Gastrocnemius medialis (tissue), 4 donors: Measurements from ENCODE around the gene PTPRM. TPM values are rescaled to one million over a fixed set of nuclear protein-coding genes. Genes with fewer than 3 reads are reported as not detected.

Experiments used
- ATAC-seq, 2 donors: fragments of 150-250 bp; one replicate each; pipeline ENCODE4 v1.9.1; 2016
- DNase-seq, 2 donors: peaks; one replicate each; pipeline ENCODE4 v3.0.0-alpha.2; 2019
- H3K27ac ChIP-seq, 4 donors: fragments of 200-600 bp; sonication (generic); 1 replicate in 1 of 4; 2 replicates in 3 of 4; pipeline ENCODE4 v1.5.1; 2016 to 2018; ENCODE audit warnings: mild to moderate bottlenecking in 2 of 4, moderate library complexity in 1 of 4
- H3K27me3 ChIP-seq, 3 donors: fragments of 200-600 bp; sonication (generic) in 2 of 3; 1 replicate in 1 of 3; 2 replicates in 2 of 3; pipeline versions ENCODE4 v1.5.1 to v1.6.0; 2016 to 2019; ENCODE audit warnings: mild to moderate bottlenecking in 1 of 3, moderate library complexity in 1 of 3
- H3K36me3 ChIP-seq, 2 donors: fragments of 200-600 bp; sonication (generic) in 1 of 2; one replicate each; pipeline ENCODE4 v1.5.1; 2017 to 2018
- H3K4me1 ChIP-seq, 2 donors: fragments of 200-600 bp; sonication (generic) in 1 of 2; one replicate each; pipeline ENCODE4 v1.5.1; 2016 to 2017; ENCODE audit warnings: mild to moderate bottlenecking in 2 of 2
- H3K4me3 ChIP-seq, 4 donors: fragments of 200-600 bp; sonication (generic) in 3 of 4; 1 replicate in 1 of 4; 2 replicates in 3 of 4; pipeline ENCODE4 v1.5.1; 2016 to 2019; ENCODE audit warnings: mild to moderate bottlenecking in 2 of 4
- H3K9me3 ChIP-seq, 3 donors: fragments of 200-600 bp; sonication (generic) in 2 of 3; 1 replicate in 1 of 3; 2 replicates in 2 of 3; pipeline ENCODE4 v1.5.1; 2016 to 2019
- POLR2A ChIP-seq, 2 donors: fragments of 450-650 bp; IDR thresholded peaks; one replicate each; pipeline ENCODE4 v1.6.1; 2017; ENCODE audit warnings: antibody characterized with exemption in 2 of 2, mild to moderate bottlenecking in 2 of 2, moderate library complexity in 2 of 2
- in situ Hi-C, 4 donors: fragments of 200-750 bp; cut with MboI; loops; one replicate each; pipeline versions ENCODE4 v1.15.0 to v1.8.0; 2017; ENCODE audit warnings: low sequenced_read_pairs in 4 of 4
- intact Hi-C: fragments of 100-400 bp; cut with DNase I; formaldehyde crosslinking; loops from one replicate; pipeline ENCODE4 v1.15.1; 2023; ENCODE audit warnings: low total_unique reads
- total RNA-seq, 4 donors: library from RNA; depleted of rRNA; stranded (reverse); fragments of >200 nt; gene quantifications; one replicate each; pipeline versions ENCODE4 v1.1.0 to v1.2.3, GENCODE V29; 2016
- TF ChIP-seq, protein P1 (sequence below), 5 experiments: fragments of 450-650 bp in 3 of 5; fragments of 200-600 bp in 2 of 5; sonication (generic) in 2 of 5; IDR thresholded peaks in 4 of 5; conservative IDR thresholded peaks in 1 of 5; 1 replicate in 4 of 5; 2 replicates in 1 of 5; pipeline ENCODE4 v1.5.1; 2016 to 2019; ENCODE audit warnings: antibody characterized with exemption in 5 of 5, mild to moderate bottlenecking in 3 of 5, moderate library complexity in 3 of 5

Gene PTPRM
- total RNA-seq, 4 donors from 2014 or later = 52.6 to 79.3 (median 63.8) TPM

DNA sequence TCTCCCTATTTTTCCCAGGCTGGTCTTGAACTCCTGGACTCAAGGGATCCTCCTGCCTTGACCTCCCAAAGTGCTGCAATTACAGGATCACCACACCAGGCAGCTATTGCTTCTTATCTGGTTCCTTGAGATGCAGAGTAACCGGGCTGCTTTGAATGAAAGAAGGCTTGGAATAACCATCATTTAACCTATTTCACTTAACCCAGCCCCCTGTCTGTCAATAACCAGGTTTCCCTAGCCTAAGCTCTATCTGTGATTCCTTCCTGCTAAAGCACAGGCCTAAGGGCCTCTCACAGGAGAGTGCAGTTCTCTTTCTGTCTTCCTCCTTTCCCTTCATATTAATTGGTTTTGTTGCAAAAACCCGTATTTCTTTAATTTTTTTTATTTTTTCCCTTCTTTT lies 648.6 kb downstream of the PTPRM start:
- no peak for TF ChIP-seq POLR2A (IDR thresholded peaks at IDR 0.05)
- TF ChIP-seq, protein P1, sequence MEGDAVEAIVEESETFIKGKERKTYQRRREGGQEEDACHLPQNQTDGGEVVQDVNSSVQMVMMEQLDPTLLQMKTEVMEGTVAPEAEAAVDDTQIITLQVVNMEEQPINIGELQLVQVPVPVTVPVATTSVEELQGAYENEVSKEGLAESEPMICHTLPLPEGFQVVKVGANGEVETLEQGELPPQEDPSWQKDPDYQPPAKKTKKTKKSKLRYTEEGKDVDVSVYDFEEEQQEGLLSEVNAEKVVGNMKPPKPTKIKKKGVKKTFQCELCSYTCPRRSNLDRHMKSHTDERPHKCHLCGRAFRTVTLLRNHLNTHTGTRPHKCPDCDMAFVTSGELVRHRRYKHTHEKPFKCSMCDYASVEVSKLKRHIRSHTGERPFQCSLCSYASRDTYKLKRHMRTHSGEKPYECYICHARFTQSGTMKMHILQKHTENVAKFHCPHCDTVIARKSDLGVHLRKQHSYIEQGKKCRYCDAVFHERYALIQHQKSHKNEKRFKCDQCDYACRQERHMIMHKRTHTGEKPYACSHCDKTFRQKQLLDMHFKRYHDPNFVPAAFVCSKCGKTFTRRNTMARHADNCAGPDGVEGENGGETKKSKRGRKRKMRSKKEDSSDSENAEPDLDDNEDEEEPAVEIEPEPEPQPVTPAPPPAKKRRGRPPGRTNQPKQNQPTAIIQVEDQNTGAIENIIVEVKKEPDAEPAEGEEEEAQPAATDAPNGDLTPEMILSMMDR (IDR thresholded peaks at IDR 0.05 in 4 of 5, conservative IDR thresholded peaks at IDR 0.05 in 1 of 5) = no peak
- DNase-seq = no peak
- in situ Hi-C loops = no loop called here
- intact Hi-C loops = no loop called here
- Histone ChIP-seq H3K4me1 (no peaks in the 10 kb centered on the region), H3K27me3 (no peaks in the 10 kb centered on the region), H3K9me3 (no peaks in the 10 kb centered on the region), H3K27ac (no peak overlapping the region), H3K4me3 (no peak overlapping the region), H3K36me3 (no peaks in the 10 kb centered on the region)
- no peak for ATAC-seq

DNA sequence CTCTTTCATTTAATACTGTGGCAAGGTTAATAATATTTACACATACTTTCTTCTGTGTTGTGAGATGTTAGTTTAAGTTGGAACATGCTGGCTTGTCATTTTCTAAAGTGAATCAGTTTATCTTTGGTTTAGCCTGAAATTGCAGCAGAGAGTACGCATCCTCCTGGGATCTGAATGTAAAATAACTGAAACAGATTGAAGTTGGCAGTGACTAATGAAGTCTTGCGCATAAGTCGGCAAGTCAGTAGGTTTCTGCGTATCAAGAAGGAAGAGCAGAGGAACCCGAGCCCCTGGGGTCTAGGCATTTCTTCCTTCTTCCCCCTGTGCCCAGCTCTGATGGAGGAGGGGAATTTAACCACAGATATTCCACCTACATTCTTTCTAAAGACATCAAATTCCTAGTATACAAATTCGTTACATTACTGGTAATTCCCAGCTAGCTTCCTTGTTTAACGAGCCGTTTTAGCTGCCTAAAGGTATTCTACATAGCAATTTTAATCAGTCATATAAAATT lies 650.0 kb downstream of the PTPRM start:
- Histone ChIP-seq H3K27me3 (no peaks in the 10 kb centered on the region), H3K27ac (no peak overlapping the region), H3K9me3 (no peaks in the 10 kb centered on the region), H3K4me1 (no peaks in the 10 kb centered on the region), H3K36me3 (no peaks in the 10 kb centered on the region), H3K4me3 (no peak overlapping the region)
- intact Hi-C loops = no loop called here
- DNase-seq = no peak
- TF ChIP-seq, protein P1 (IDR thresholded peaks at IDR 0.05 in 4 of 5, conservative IDR thresholded peaks at IDR 0.05 in 1 of 5) = no peak
- TF ChIP-seq POLR2A (IDR thresholded peaks at IDR 0.05) = no peak
- in situ Hi-C loops = no loop called here
- no peak for ATAC-seq

DNA sequence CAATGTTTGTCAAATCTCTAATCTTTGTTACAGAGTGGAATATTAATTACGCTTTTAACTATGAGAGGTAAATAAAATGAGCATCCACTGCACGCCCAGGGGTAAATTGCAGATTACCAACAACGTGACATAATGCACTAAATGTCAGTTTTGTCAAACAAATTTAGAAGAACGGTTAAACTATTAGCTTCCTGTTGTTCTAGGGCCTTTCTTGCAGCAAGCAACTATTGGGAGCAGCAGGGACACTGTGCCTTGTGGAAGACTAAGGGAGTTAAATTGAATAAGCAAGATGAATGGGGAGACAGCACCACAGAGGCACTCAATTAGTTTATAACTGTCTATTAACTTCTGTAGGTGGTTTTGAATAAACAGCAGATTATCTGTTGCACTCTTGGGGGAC lies 651.1 kb downstream of the PTPRM start:
- no peak overlapping the region for H3K4me3 ChIP-seq
- intact Hi-C loops (no loop called here), in situ Hi-C loops (no loop called here)
- no peak overlapping the region for H3K27ac ChIP-seq
- TF ChIP-seq, protein P1 (IDR thresholded peaks at IDR 0.05 in 4 of 5, conservative IDR thresholded peaks at IDR 0.05 in 1 of 5) = no peak
- TF ChIP-seq POLR2A (IDR thresholded peaks at IDR 0.05) = no peak
- DNase-seq (no peak), ATAC-seq (no peak)
- no peaks in the 10 kb centered on the region for H3K27me3 ChIP-seq
- no peaks in the 10 kb centered on the region for H3K36me3 ChIP-seq
- H3K9me3 ChIP-seq = no peaks in the 10 kb centered on the region
- no peaks in the 10 kb centered on the region for H3K4me1 ChIP-seq

DNA sequence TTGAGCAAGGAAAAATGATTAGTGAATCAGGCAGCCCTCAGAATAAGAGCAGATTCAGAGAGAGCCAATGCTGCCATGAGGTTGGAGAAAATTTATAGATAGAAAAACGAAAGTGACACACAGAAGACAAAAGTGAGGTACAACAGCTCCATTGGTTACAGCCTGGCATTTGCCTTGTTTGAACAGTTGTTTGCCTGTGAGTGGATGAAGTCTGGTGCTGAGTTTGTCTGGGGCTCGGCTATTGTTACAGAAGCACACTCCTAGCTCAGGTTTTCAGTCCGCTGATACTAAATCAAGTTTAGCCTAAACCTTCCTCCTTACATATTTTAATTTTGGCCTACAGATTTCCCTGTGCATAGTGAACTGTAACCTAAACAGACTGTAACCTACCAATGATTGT lies 654.3 kb downstream of the PTPRM start:
- in situ Hi-C loops = no loop called here
- intact Hi-C loops = no loop called here
- Histone ChIP-seq H3K9me3 (no peaks in the 10 kb centered on the region), H3K4me1 (no peaks in the 10 kb centered on the region), H3K4me3 (no peak overlapping the region), H3K27ac (no peak overlapping the region), H3K27me3 (no peaks in the 10 kb centered on the region), H3K36me3 (no peaks in the 10 kb centered on the region)
- ATAC-seq (no peak), DNase-seq (no peak)
- TF ChIP-seq, protein P1 (IDR thresholded peaks at IDR 0.05 in 4 of 5, conservative IDR thresholded peaks at IDR 0.05 in 1 of 5) = no peak
- TF ChIP-seq POLR2A (IDR thresholded peaks at IDR 0.05) = no peak

DNA sequence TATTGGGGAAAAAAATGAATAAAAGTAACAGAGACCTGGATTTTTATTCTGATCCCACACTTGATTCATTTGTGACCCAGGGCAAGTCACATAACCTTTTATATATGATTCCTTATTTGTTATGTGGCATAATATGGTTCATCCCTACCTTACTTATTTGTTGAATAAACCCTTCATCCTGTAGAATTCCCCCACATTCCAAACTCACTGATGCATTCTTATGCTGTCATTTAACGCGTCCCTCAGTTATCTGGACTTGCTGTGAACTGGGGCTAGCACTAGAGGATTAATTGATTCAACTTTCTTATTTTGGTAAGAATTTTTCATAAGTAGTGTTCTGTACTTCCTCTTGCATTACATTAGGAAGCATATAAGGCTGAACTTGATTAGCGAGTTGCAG lies 657.5 kb downstream of the PTPRM start:
- no peak for ATAC-seq

More for the DNA sequence above, 657.5 kb downstream of the PTPRM start:
- TF ChIP-seq POLR2A (IDR thresholded peaks at IDR 0.05) = no peak
- TF ChIP-seq, protein P1 (IDR thresholded peaks at IDR 0.05 in 4 of 5, conservative IDR thresholded peaks at IDR 0.05 in 1 of 5) = no peak
- Histone ChIP-seq H3K4me1 (no peaks in the 10 kb centered on the region), H3K9me3 (no peaks in the 10 kb centered on the region), H3K27me3 (no peaks in the 10 kb centered on the region), H3K4me3 (no peak overlapping the region), H3K36me3 (no peaks in the 10 kb centered on the region), H3K27ac (no peak overlapping the region)
- DNase-seq = no peak
- intact Hi-C loops (no loop called here), in situ Hi-C loops (no loop called here)
